ENCODE data around the gene NPPB. TPM values are rescaled to one million over a fixed set of nuclear protein-coding genes. Genes with fewer than 3 reads are reported as not detected.
"Not testable (repeated sequence)": the region's sequence is repeated elsewhere in the genome, so short reads cannot be mapped to it uniquely, and the experiment has no call there.

NPPB gene
- total RNA-seq: not detected

DNA sequence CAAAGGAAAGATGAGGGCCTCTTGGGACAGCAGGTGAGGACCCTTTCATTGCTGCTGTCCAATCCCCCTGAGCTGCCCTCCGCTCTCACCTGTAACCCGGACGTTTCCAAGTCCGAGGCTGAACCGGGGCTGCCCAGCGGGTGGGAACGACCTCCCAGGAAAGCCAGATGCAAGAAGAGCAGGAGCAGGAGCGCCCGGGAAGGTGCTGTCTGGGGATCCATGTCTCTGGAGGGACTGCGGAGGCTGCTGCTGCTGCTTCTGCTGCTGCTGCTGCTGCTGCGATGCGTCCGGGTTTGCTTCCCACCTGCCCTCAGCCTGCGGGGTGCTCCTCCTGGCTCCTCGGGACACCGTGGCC, at the start of gene NPPB:
Gene NPPB (minus strand): TSS at position 333 of the 355 bp plus-strand sequence. CDS start 112 bp downstream, at position 221.
- no peak within 1 kb of the TSS for H3K27ac Mint-ChIP-seq
- DNase-seq: no peak
- intact Hi-C loops (cut with micrococcal nuclease): no loop called here
- H3K36me3 Mint-ChIP-seq: no peaks in the 10 kb centered on the region
- no peaks in the 10 kb centered on the region for H3K9me3 Mint-ChIP-seq
- H3K4me1 Mint-ChIP-seq (ENCODE audit: low read depth): no peaks in the 10 kb centered on the region
- no peak within 1 kb of the TSS for H3K4me3 Mint-ChIP-seq
- ChIA-PET POLR2A (no interaction called here), CTCF (no interaction called here)
- H3K27me3 Mint-ChIP-seq: peaks cover 56% of the 10 kb centered on the region

DNA sequence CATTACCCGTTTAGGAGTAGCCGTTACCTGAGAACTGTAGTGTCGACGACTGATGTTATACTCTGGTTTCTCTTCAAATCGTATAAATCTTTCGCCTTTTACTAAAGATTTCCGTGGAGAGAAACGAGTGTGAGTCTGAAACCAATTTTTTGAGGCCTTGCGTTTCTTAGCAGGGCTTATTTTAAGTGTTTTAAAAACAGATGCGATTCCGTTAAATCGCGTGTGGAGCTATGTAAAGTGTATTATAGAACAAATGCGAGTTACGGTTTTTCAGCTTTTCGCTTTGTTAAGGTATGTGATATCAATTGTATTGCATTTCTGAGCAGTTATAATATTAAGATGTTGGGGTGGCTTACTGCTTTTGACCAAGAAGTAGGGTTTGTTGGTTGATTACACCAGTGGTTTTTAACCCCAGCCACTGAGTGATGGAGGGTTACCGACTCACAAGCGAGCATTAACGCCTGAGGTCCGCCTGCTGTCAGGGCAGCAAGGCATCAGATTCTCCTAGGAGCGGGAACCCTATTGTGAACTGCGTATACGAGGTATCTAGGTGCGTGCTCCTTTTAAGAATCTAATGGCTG, 49.4 kb upstream of the NPPB start:
- Mint-ChIP-seq H3K4me1 (ENCODE audit: low read depth) (peaks cover 37% of the 10 kb centered on the region), H3K9me3 (no peaks in the 10 kb centered on the region), H3K4me3 (peak overlapping the region; percentile 92), H3K27ac (peak overlapping the region; percentile 99), H3K36me3 (peaks cover 14% of the 10 kb centered on the region), H3K27me3 (peaks cover 16% of the 10 kb centered on the region)
- ChIA-PET POLR2A (interaction anchor here (0.6 to 3.9 kb wide), 63 partner anchors 9 to 808 kb away, joined by 3 to 174 read pairs (median 5); partner anchors contain the start of genes CLCN6, EXOSC10, FBXO2 and FBXO44), CTCF (interaction anchor here (1.1 to 1.6 kb wide), 4 partner anchors 69 to 206 kb away, joined by 4 to 11 read pairs (median 6); no protein-coding TSS in a partner anchor)
- intact Hi-C loops (cut with micrococcal nuclease): loop anchor here (1.0 to 10.0 kb wide), 6 partner anchors 72 to 636 kb away; partner anchors contain the start of genes CLCN6, MFN2, MIIP and UBIAD1
- DNase-seq: peak; percentile 77

DNA sequence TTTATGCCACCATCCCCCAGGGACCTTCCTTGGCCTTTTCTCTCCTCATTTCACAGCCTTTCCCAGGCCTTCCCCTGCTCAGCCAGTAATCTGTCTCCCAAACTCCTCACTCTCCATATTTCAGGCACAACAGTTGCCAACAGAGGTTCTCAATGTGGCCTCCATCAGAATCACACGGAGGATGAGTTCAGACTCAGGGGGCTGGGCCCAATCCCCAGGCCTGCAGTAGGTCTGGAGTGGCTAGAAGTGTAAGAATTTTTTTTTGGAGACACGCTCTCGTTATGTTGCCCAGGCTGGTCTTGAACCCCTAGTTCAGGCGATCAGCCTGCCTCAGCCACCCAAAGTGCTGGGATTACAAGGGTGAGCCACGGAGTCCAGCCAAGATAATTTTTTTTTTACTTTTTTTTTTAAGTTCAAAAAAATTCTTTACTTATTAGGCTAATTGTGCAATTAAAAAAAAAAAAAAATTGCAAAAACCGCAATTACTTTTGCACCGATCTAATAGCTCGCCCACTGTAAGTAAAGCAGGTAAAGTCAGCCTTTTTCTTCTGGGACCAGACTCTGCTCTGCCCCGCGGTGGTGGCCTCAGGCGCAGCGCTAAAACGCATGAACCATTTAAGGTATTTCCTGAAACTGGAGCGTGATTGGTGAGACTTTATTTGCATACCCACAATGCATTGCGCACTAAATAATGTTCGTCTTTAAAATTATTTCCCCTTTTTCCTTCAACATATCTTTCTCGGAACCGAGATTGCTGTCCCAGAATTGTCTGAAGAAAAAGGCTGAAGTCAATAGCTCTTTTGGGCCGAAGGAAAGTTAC, 48.7 kb upstream of the NPPB start:
- peaks cover 16% of the 10 kb centered on the region for H3K27me3 Mint-ChIP-seq
- H3K36me3 Mint-ChIP-seq: peaks cover 14% of the 10 kb centered on the region
- intact Hi-C loops (cut with micrococcal nuclease): loop anchor here (1.0 to 10.0 kb wide), 7 partner anchors 69 to 635 kb away; partner anchors contain the start of genes CLCN6, MFN2, MIIP and UBIAD1
- ChIA-PET CTCF (interaction anchor here (1.1 to 1.6 kb wide), 4 partner anchors 68 to 207 kb away, joined by 4 to 11 read pairs (median 6); no protein-coding TSS in a partner anchor), POLR2A (interaction anchor here (0.6 to 3.9 kb wide), 59 partner anchors 8 to 808 kb away, joined by 3 to 174 read pairs (median 6); partner anchors contain the start of genes CLCN6, EXOSC10, FBXO2 and FBXO44)
- peak; percentile 95 for DNase-seq
- H3K4me1 Mint-ChIP-seq (ENCODE audit: low read depth): peaks cover 37% of the 10 kb centered on the region
- peak overlapping the region; percentile 99 for H3K27ac Mint-ChIP-seq
- H3K4me3 Mint-ChIP-seq: peak overlapping the region; percentile 92
- no peaks in the 10 kb centered on the region for H3K9me3 Mint-ChIP-seq

DNA sequence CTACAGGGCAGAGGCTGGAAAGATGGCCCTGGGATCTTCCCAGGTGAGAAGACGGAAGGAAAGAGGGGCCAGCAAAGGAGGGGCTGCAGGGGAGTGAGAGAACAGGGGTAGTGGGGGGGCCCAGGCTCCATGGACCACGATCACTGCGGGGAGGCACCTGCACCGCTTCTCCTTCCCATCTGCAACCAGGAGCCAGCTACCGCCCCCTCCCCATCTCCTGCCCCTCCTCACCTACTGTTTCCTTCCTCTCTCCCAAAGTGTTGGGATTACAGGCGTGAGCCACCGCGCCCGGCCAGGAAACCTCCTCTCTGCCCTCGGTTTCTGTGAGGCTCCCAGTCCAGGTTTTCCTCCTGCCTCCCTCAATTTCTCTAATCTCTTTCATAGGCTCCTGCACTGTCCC, 48.1 kb upstream of the NPPB start:
- intact Hi-C loops (cut with micrococcal nuclease): loop anchor here (1.0 to 10.0 kb wide), 4 partner anchors 69 to 635 kb away; partner anchors contain the start of gene UBIAD1
- DNase-seq: no peak
- Mint-ChIP-seq H3K9me3 (no peaks in the 10 kb centered on the region), H3K4me3 (peak overlapping the region; percentile 7), H3K27ac (no peak overlapping the region), H3K27me3 (peaks cover 20% of the 10 kb centered on the region), H3K4me1 (ENCODE audit: low read depth) (peaks cover 37% of the 10 kb centered on the region), H3K36me3 (peaks cover 14% of the 10 kb centered on the region)
- ChIA-PET POLR2A (interaction anchor here (3.8 kb wide), 1 partner anchor 113 kb away, joined by 58 read pairs; the partner anchor contains the start of gene MIIP), CTCF (no interaction called here)

DNA sequence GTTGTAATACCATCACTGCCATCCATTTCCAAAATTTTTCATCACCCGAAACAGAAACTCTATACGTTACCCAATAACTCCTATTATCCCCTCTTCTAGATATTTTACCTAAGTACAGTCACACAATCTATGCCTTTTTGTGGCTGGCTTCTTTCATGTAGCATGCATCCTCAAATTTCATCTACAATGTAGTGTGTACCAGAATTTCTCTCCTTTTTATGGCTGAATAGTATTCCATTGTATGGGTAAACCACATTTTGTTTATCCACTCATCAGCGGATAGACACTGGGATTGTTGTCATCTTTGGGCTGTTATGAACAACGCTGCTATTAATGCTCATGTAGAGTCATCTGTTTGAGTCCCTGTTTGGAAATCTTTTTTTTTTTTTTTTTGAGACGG, 46.2 kb upstream of the NPPB start:
- no peaks in the 10 kb centered on the region for H3K9me3 Mint-ChIP-seq
- intact Hi-C loops (cut with micrococcal nuclease): loop anchor here (5.0 to 10.0 kb wide), 3 partner anchors 140 to 633 kb away; partner anchors contain the start of gene UBIAD1
- peaks cover 14% of the 10 kb centered on the region for H3K36me3 Mint-ChIP-seq
- DNase-seq: no peak
- peaks cover 23% of the 10 kb centered on the region for H3K27me3 Mint-ChIP-seq
- ChIA-PET CTCF (no interaction called here), POLR2A (no interaction called here)
- peak overlapping the region; percentile 15 for H3K27ac Mint-ChIP-seq
- no peak overlapping the region for H3K4me3 Mint-ChIP-seq
- H3K4me1 Mint-ChIP-seq (ENCODE audit: low read depth): peaks cover 36% of the 10 kb centered on the region

DNA sequence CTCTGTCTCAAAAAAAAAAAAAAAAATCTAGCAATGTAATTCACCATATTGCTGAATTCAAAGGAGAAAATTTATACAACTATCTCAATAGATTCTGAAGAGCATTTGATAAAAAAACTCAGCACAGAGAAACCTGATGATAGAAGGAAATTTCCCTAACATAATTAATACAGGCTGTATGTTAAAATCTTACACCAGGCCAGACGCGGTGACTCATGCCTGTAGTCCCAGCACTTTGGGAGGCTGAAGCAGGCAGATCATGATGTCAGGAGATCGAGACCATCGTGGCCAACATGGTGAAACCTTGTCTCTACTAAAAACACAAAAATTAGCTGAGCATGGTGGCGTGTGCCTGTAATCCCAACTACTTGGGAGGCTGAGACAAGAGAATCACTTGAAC, 45.4 kb upstream of the NPPB start:
- intact Hi-C loops (cut with micrococcal nuclease): loop anchor here (10.0 kb wide), 1 partner anchor 141 kb away; no protein-coding TSS in a partner anchor
- CTCF ChIA-PET, POLR2A ChIA-PET, H3K9me3 Mint-ChIP-seq, DNase-seq, H3K4me3 Mint-ChIP-seq, H3K27ac Mint-ChIP-seq: not testable (repeated sequence)
- Mint-ChIP-seq H3K4me1 (ENCODE audit: low read depth) (peaks cover 30% of the 10 kb centered on the region), H3K27me3 (peaks cover 28% of the 10 kb centered on the region), H3K36me3 (peaks cover 12% of the 10 kb centered on the region)

DNA sequence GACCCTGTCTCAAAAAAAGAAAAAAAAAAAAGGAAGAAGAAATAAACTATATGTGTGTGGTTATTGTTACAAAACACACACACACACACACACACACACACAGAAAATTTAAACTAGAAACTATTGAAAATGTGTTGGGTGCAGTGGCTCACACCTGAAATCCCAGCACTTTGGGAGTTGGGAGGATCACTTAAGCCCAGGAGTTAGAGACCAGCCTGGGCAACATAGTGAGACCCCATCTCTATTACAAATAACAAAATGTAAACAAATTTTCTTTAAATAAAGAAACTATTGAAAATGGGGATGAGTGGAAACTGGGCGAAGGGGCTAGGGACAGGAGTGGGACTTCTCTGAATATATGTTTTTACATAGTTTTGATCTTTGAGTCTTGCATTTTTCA, 44.5 kb upstream of the NPPB start:
- no peak for DNase-seq
- H3K9me3 Mint-ChIP-seq: no peaks in the 10 kb centered on the region
- ChIA-PET POLR2A (no interaction called here), CTCF (no interaction called here)
- H3K36me3 Mint-ChIP-seq: peaks cover 6% of the 10 kb centered on the region
- no peak overlapping the region for H3K4me3 Mint-ChIP-seq
- intact Hi-C loops (cut with micrococcal nuclease): loop anchor here (10.0 kb wide), 1 partner anchor 142 kb away; no protein-coding TSS in a partner anchor
- H3K27ac Mint-ChIP-seq: no peak overlapping the region
- H3K4me1 Mint-ChIP-seq (ENCODE audit: low read depth): peaks cover 25% of the 10 kb centered on the region
- H3K27me3 Mint-ChIP-seq: peaks cover 25% of the 10 kb centered on the region

DNA sequence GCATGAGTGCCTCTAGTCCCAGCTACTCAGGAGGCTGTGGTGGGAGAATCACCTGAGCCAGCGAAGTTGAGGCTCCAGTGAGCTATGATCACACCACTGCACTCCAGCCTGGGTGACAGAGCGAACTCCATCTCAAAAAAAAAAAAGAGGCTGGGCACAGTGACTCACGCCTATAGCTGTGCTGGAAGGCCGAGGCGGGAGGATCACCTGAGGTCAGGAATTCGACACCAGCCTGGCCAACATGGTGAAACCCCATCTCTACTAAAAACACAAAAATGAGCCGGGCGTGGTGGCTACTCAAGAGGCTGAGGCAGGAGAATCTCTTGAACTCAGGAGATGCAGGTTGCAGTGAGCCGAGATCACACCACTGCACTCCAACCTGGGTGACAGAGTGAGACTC, 42.7 kb upstream of the NPPB start:
- intact Hi-C loops (cut with micrococcal nuclease): loop anchor here (10.0 kb wide), 1 partner anchor 143 kb away; no protein-coding TSS in a partner anchor
- H3K4me3 Mint-ChIP-seq, POLR2A ChIA-PET, CTCF ChIA-PET, H3K36me3 Mint-ChIP-seq, H3K27ac Mint-ChIP-seq, DNase-seq, H3K9me3 Mint-ChIP-seq: not testable (repeated sequence)
- peaks cover 14% of the 10 kb centered on the region for H3K4me1 Mint-ChIP-seq (ENCODE audit: low read depth)
- H3K27me3 Mint-ChIP-seq: peaks cover 32% of the 10 kb centered on the region

DNA sequence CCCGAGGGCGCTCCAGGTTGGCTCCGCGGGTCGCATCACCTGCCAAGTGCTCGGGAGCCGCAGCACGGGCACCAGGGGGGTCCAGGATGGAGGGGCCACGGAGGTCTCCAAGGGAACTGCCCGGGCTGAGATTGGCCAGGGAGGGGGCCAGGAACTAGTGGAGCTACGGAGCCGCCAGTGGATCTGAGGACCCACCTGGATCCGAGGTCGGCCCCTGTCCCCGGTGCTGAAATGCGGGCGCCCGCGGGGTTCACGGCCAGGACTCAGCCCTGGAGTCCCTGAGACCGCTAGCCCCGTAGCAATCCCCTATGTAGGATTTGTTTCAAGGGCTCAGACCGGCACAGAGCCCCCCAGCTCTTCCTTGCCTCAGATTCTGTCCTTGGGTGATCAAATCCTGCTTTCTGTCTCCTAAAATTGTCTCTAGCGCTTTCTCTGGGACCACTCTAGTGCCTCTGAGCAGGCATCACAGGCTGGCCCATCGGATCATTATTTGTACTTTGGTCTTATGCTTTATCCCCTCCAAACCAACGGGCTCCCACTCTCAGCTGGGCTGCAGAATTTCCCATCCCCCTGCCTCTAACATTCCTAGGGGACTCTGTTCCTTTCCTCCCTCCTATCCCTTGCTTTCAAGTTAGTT, 40.2 kb upstream of the NPPB start:
- Mint-ChIP-seq H3K4me1 (ENCODE audit: low read depth) (no peaks in the 10 kb centered on the region), H3K27ac (no peak overlapping the region), H3K4me3 (no peak overlapping the region), H3K27me3 (peaks cover 37% of the 10 kb centered on the region), H3K9me3 (no peaks in the 10 kb centered on the region), H3K36me3 (no peaks in the 10 kb centered on the region)
- intact Hi-C loops (cut with micrococcal nuclease): no loop called here
- ChIA-PET CTCF (interaction anchor here (1.3 kb wide), 2 partner anchors 61 to 114 kb away, joined by 3 to 4 read pairs; no protein-coding TSS in a partner anchor), POLR2A (interaction anchor here (2.0 kb wide), 1 partner anchor 10 kb away, joined by 12 read pairs; no protein-coding TSS in a partner anchor)
- peak; percentile 32 for DNase-seq

DNA sequence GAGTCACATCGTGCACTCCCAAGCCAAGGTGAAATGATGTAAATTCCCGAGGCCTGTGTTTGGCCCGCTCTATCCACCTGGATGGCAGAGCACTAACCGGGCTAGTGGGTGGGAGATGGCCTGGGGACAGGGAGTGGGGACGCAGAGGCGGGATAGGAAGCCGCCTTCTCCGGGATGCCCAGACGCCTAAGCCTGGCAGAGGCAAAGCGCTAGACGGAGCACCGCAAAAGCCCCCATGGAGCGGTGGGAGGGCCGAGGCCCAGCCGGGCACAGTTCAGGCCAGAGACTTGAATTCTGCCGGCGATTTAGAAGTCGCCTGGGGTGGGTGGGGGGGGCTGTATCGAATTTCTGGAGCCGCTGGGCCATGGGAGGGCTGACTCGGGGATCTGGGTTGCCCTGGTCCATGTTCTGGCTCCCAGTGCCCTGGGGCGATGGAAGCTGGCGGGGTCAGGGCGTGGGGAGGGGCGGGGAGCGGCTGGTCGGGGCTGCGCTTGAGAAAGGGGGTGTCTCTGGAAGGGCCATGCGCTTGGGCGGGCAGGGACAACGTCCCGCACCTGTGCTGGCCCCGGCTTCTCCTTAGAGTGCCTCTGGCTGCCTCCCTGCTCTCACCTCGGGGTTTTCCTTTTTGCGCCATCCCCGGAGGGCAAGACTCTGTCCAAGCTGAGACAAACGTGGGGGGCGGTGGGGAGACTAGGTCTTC, 39.5 kb upstream of the NPPB start:
- intact Hi-C loops (cut with micrococcal nuclease): no loop called here
- H3K4me1 Mint-ChIP-seq (ENCODE audit: low read depth): no peaks in the 10 kb centered on the region
- H3K9me3 Mint-ChIP-seq: no peaks in the 10 kb centered on the region
- DNase-seq: no peak
- H3K4me3 Mint-ChIP-seq: no peak overlapping the region
- no peaks in the 10 kb centered on the region for H3K36me3 Mint-ChIP-seq
- ChIA-PET POLR2A (interaction anchor here (2.0 kb wide), 1 partner anchor 10 kb away, joined by 12 read pairs; no protein-coding TSS in a partner anchor), CTCF (interaction anchor here (1.3 kb wide), 2 partner anchors 60 to 114 kb away, joined by 3 to 4 read pairs; no protein-coding TSS in a partner anchor)
- H3K27me3 Mint-ChIP-seq: peaks cover 37% of the 10 kb centered on the region
- no peak overlapping the region for H3K27ac Mint-ChIP-seq

DNA sequence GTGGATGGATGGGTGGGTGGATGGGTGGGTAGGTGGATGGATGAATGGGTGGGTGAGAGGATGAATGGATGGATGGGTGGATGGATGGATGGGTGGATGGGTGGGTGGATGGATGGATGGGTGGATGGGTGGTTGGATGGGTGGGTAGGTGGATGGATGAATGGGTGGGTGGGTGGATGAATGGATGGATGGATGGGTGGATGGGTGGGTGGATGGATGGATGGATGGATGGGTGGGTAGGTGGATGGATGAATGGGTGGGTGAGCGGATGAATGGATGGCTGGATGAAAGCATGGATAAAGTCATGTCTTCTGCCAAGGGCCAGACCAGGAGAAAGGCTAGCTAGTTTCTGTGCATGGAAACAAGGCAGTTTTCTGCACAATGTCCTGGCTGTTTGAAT, 35.8 kb upstream of the NPPB start:
- POLR2A ChIA-PET; DNase-seq; H3K9me3 Mint-ChIP-seq; H3K27ac Mint-ChIP-seq; H3K4me1 Mint-ChIP-seq (ENCODE audit: low read depth); H3K36me3 Mint-ChIP-seq; H3K4me3 Mint-ChIP-seq: not testable (repeated sequence)
- peaks cover 28% of the 10 kb centered on the region for H3K27me3 Mint-ChIP-seq
- intact Hi-C loops (cut with micrococcal nuclease): loop anchor here (1.0 kb wide), 1 partner anchor 56 kb away; no protein-coding TSS in a partner anchor
- CTCF ChIA-PET: interaction anchor here (1.1 to 3.7 kb wide), 2 partner anchors 10 to 57 kb away, joined by 3 to 34 read pairs; no protein-coding TSS in a partner anchor

All from activated CD4-positive, alpha-beta memory T cell treated with anti-CD3 and anti-CD28 coated beads for 36 hours (primary cell).